GM18868 (cell line): ENCODE results near the gene PDE8A.

Experiments used
- ATAC-seq: cut with Tn5 transposase; IDR thresholded peaks from one replicate; pipeline ENCODE4 v1.9.1; 2021; ENCODE audit warnings: mild to moderate bottlenecking, moderate library complexity; ENCODE audit not compliant: unreplicated experiment

PDE8A gene

GRCh38 chr15:85118581-85118980 lies 136.9 kb downstream of the PDE8A start:
- ATAC-seq: no peak

GRCh38 chr15:85120351-85121113 lies 138.9 kb downstream of the PDE8A start:
- no peak for ATAC-seq

- no peak for ATAC-seq
These were observed 142.5 kb downstream of the PDE8A start for GRCh38 chr15:85124173-85124572.

- no peak for ATAC-seq
These were observed 143.5 kb downstream of the PDE8A start for GRCh38 chr15:85125056-85125661.

GRCh38 chr15:85128621-85129020 lies 147.0 kb downstream of the PDE8A start:
- ATAC-seq: no peak

GRCh38 chr15:85129881-85130280 lies 148.2 kb downstream of the PDE8A start:
- ATAC-seq: no peak

- no peak for ATAC-seq
These were observed 150.3 kb downstream of the PDE8A start for GRCh38 chr15:85131915-85132314.

- no peak for ATAC-seq
These were observed 152.1 kb downstream of the PDE8A start for GRCh38 chr15:85133709-85134108.

- no peak for ATAC-seq
These were observed 156.0 kb downstream of the PDE8A start for GRCh38 chr15:85137489-85138168.

GRCh38 chr15:85139391-85139790 lies 157.7 kb downstream of the PDE8A start:
- ATAC-seq: no peak

GRCh38 chr15:85141726-85142125 lies 160.1 kb downstream of the PDE8A start:
- no peak for ATAC-seq

GRCh38 chr15:85142312-85142711 lies 160.7 kb downstream of the PDE8A start:
- no peak for ATAC-seq

- ATAC-seq: no peak
These were observed 167.9 kb downstream of the PDE8A start for GRCh38 chr15:85149465-85150129.

GRCh38 chr15:85150130-85150480 lies 168.4 kb downstream of the PDE8A start:
- ATAC-seq: no peak

- no peak for ATAC-seq
These were observed 169.5 kb downstream of the PDE8A start for GRCh38 chr15:85151145-85151544.

- no peak for ATAC-seq
These were observed 170.2 kb downstream of the PDE8A start for GRCh38 chr15:85151861-85152260.

- no peak for ATAC-seq
These were observed 172.4 kb downstream of the PDE8A start for GRCh38 chr15:85154061-85154460.

- ATAC-seq: no peak
These were observed 173.7 kb downstream of the PDE8A start for GRCh38 chr15:85155360-85155759.

- ATAC-seq: no peak
These were observed 174.2 kb downstream of the PDE8A start for GRCh38 chr15:85155857-85156256.

GRCh38 chr15:85157344-85157743 lies 175.7 kb downstream of the PDE8A start:
- ATAC-seq: no peak

GRCh38 chr15:85162237-85162636 lies 180.6 kb downstream of the PDE8A start:
- no peak for ATAC-seq
